ENCODE measurements around the gene UBASH3B. TPM values are rescaled to one million over a fixed set of nuclear protein-coding genes. Genes with fewer than 3 reads are reported as not detected.
A peak's percentile ranks its signal among the peaks of the same experiment; 100 is the strongest.

The UBASH3B gene
- total RNA-seq, 1 donor from 2014 or later: 17.9 TPM

GRCh38 chr11:122707111-122707510 lies 51.6 kb downstream of the UBASH3B start:
- intact Hi-C loops (cut with micrococcal nuclease): no loop called here
- Mint-ChIP-seq H3K4me3 (no peak overlapping the region), H3K27me3 (ENCODE audit: insufficient read depth) (peaks cover 6% of the 10 kb centered on the region), H3K27ac (no peak overlapping the region), H3K4me1 (ENCODE audit: low read depth) (peaks cover under 1% of the 10 kb centered on the region), H3K9me3 (no peaks in the 10 kb centered on the region), H3K36me3 (ENCODE audit: low read depth) (no peaks in the 10 kb centered on the region)
- DNase-seq (ENCODE audit: low spot score): no peak

- Mint-ChIP-seq H3K27ac (no peak overlapping the region), H3K9me3 (no peaks in the 10 kb centered on the region), H3K36me3 (ENCODE audit: low read depth) (no peaks in the 10 kb centered on the region), H3K27me3 (ENCODE audit: insufficient read depth) (peaks cover 6% of the 10 kb centered on the region), H3K4me1 (ENCODE audit: low read depth) (no peaks in the 10 kb centered on the region), H3K4me3 (no peak overlapping the region)
- DNase-seq (ENCODE audit: low spot score): no peak
- intact Hi-C loops (cut with micrococcal nuclease): no loop called here
These were observed 52.4 kb downstream of the UBASH3B start for GRCh38 chr11:122707901-122708300.

GRCh38 chr11:122709039-122709760 lies 53.7 kb downstream of the UBASH3B start:
- intact Hi-C loops (cut with micrococcal nuclease): no loop called here
- no peak overlapping the region for H3K27ac Mint-ChIP-seq
- DNase-seq (ENCODE audit: low spot score): no peak
- H3K4me1 Mint-ChIP-seq (ENCODE audit: low read depth): no peaks in the 10 kb centered on the region
- H3K4me3 Mint-ChIP-seq: no peak overlapping the region
- no peaks in the 10 kb centered on the region for H3K9me3 Mint-ChIP-seq
- peaks cover 6% of the 10 kb centered on the region for H3K27me3 Mint-ChIP-seq (ENCODE audit: insufficient read depth)
- no peaks in the 10 kb centered on the region for H3K36me3 Mint-ChIP-seq (ENCODE audit: low read depth)

- DNase-seq (ENCODE audit: low spot score): no peak
- Mint-ChIP-seq H3K27ac (no peak overlapping the region), H3K27me3 (ENCODE audit: insufficient read depth) (peaks cover 7% of the 10 kb centered on the region), H3K36me3 (ENCODE audit: low read depth) (no peaks in the 10 kb centered on the region), H3K4me1 (ENCODE audit: low read depth) (peaks cover under 1% of the 10 kb centered on the region), H3K4me3 (no peak overlapping the region), H3K9me3 (no peaks in the 10 kb centered on the region)
- intact Hi-C loops (cut with micrococcal nuclease): no loop called here
These were observed 55.8 kb downstream of the UBASH3B start for GRCh38 chr11:122711362-122711761.

- Mint-ChIP-seq H3K4me1 (ENCODE audit: low read depth) (peaks cover 6% of the 10 kb centered on the region), H3K4me3 (no peak overlapping the region), H3K36me3 (ENCODE audit: low read depth) (no peaks in the 10 kb centered on the region), H3K27ac (no peak overlapping the region), H3K27me3 (ENCODE audit: insufficient read depth) (peaks cover 12% of the 10 kb centered on the region), H3K9me3 (no peaks in the 10 kb centered on the region)
- no peak for DNase-seq (ENCODE audit: low spot score)
- intact Hi-C loops (cut with micrococcal nuclease): no loop called here
These were observed 56.4 kb downstream of the UBASH3B start for GRCh38 chr11:122711831-122712381.

- no peaks in the 10 kb centered on the region for H3K36me3 Mint-ChIP-seq (ENCODE audit: low read depth)
- intact Hi-C loops (cut with micrococcal nuclease): no loop called here
- no peak for DNase-seq (ENCODE audit: low spot score)
- peaks cover 10% of the 10 kb centered on the region for H3K27me3 Mint-ChIP-seq (ENCODE audit: insufficient read depth)
- no peak overlapping the region for H3K4me3 Mint-ChIP-seq
- H3K4me1 Mint-ChIP-seq (ENCODE audit: low read depth): peaks cover 14% of the 10 kb centered on the region
- H3K27ac Mint-ChIP-seq: no peak overlapping the region
- H3K9me3 Mint-ChIP-seq: no peaks in the 10 kb centered on the region
These were observed 58.5 kb downstream of the UBASH3B start for GRCh38 chr11:122714004-122714403.

- H3K27ac Mint-ChIP-seq: no peak overlapping the region
These were observed 59.0 kb downstream of the UBASH3B start for GRCh38 chr11:122714484-122714883.

GRCh38 chr11:122715548-122716440 lies 60.3 kb downstream of the UBASH3B start:
- peaks cover 4% of the 10 kb centered on the region for H3K36me3 Mint-ChIP-seq (ENCODE audit: low read depth)
- H3K27ac Mint-ChIP-seq: no peak overlapping the region
- peaks cover 19% of the 10 kb centered on the region for H3K27me3 Mint-ChIP-seq (ENCODE audit: insufficient read depth)
- no peaks in the 10 kb centered on the region for H3K9me3 Mint-ChIP-seq
- intact Hi-C loops (cut with micrococcal nuclease): no loop called here
- DNase-seq (ENCODE audit: low spot score): no peak
- no peak overlapping the region for H3K4me3 Mint-ChIP-seq
- peaks cover 22% of the 10 kb centered on the region for H3K4me1 Mint-ChIP-seq (ENCODE audit: low read depth)

More at GRCh38 chr11:122714484-122714883, 59.0 kb downstream of the UBASH3B start:
- Mint-ChIP-seq H3K36me3 (ENCODE audit: low read depth) (no peaks in the 10 kb centered on the region), H3K4me3 (no peak overlapping the region), H3K9me3 (no peaks in the 10 kb centered on the region), H3K27me3 (ENCODE audit: insufficient read depth) (peaks cover 10% of the 10 kb centered on the region), H3K4me1 (ENCODE audit: low read depth) (peaks cover 14% of the 10 kb centered on the region)
- no peak for DNase-seq (ENCODE audit: low spot score)
- intact Hi-C loops (cut with micrococcal nuclease): no loop called here

- Mint-ChIP-seq H3K4me1 (ENCODE audit: low read depth) (peaks cover 33% of the 10 kb centered on the region), H3K9me3 (no peaks in the 10 kb centered on the region), H3K4me3 (no peak overlapping the region), H3K27ac (no peak overlapping the region), H3K27me3 (ENCODE audit: insufficient read depth) (peaks cover 15% of the 10 kb centered on the region), H3K36me3 (ENCODE audit: low read depth) (peaks cover 4% of the 10 kb centered on the region)
- DNase-seq (ENCODE audit: low spot score): peak; percentile 12
- intact Hi-C loops (cut with micrococcal nuclease): no loop called here
These were observed 61.8 kb downstream of the UBASH3B start for GRCh38 chr11:122717264-122717867.

GRCh38 chr11:122720107-122720881 lies 64.8 kb downstream of the UBASH3B start:
- no peaks in the 10 kb centered on the region for H3K9me3 Mint-ChIP-seq
- H3K27ac Mint-ChIP-seq: peak overlapping the region; percentile 21
- no peak overlapping the region for H3K4me3 Mint-ChIP-seq
- H3K4me1 Mint-ChIP-seq (ENCODE audit: low read depth): peaks cover 52% of the 10 kb centered on the region
- no peak for DNase-seq (ENCODE audit: low spot score)
- H3K36me3 Mint-ChIP-seq (ENCODE audit: low read depth): peaks cover 4% of the 10 kb centered on the region
- H3K27me3 Mint-ChIP-seq (ENCODE audit: insufficient read depth): peaks cover 18% of the 10 kb centered on the region
- intact Hi-C loops (cut with micrococcal nuclease): no loop called here

GRCh38 chr11:122721201-122721963 lies 65.9 kb downstream of the UBASH3B start:
- H3K27ac Mint-ChIP-seq: no peak overlapping the region
- intact Hi-C loops (cut with micrococcal nuclease): no loop called here
- H3K9me3 Mint-ChIP-seq: no peaks in the 10 kb centered on the region
- H3K27me3 Mint-ChIP-seq (ENCODE audit: insufficient read depth): peaks cover 18% of the 10 kb centered on the region
- H3K4me1 Mint-ChIP-seq (ENCODE audit: low read depth): peaks cover 51% of the 10 kb centered on the region
- H3K36me3 Mint-ChIP-seq (ENCODE audit: low read depth): peaks cover 4% of the 10 kb centered on the region
- no peak overlapping the region for H3K4me3 Mint-ChIP-seq
- DNase-seq (ENCODE audit: low spot score): no peak

GRCh38 chr11:122721964-122722266 lies 66.4 kb downstream of the UBASH3B start:
- no peaks in the 10 kb centered on the region for H3K9me3 Mint-ChIP-seq
- H3K27me3 Mint-ChIP-seq (ENCODE audit: insufficient read depth): peaks cover 12% of the 10 kb centered on the region
- no peak overlapping the region for H3K4me3 Mint-ChIP-seq
- H3K27ac Mint-ChIP-seq: no peak overlapping the region
- H3K4me1 Mint-ChIP-seq (ENCODE audit: low read depth): peaks cover 50% of the 10 kb centered on the region
- no peak for DNase-seq (ENCODE audit: low spot score)
- intact Hi-C loops (cut with micrococcal nuclease): loop anchor here (2.0 kb wide), 2 partner anchors 23 to 59 kb away; no protein-coding TSS in a partner anchor
- peaks cover 4% of the 10 kb centered on the region for H3K36me3 Mint-ChIP-seq (ENCODE audit: low read depth)
